Brain microvascular endothelial cell (primary cell): Measurements from ENCODE around the gene PRTFDC1.
"Not testable (repeated sequence)": the region's sequence is repeated elsewhere in the genome, so short reads cannot be mapped to it uniquely, and the experiment has no call there.

ENCODE experiments used
- DNase-seq: peaks from one replicate; pipeline ENCODE4 v3.0.0-alpha.2; 2020
- H3K27ac ChIP-seq: fragments of 250-450 bp; sonication (Bioruptor Pico); 2 replicates; pipeline ENCODE4 v1.5.1; 2020; ENCODE audit warnings: mild to moderate bottlenecking, moderate library complexity
- H3K27me3 ChIP-seq: fragments of 250-450 bp; sonication (Bioruptor Pico); replicated peaks from 2 replicates; pipeline ENCODE4 v1.5.1; 2020; ENCODE audit warnings: mild to moderate bottlenecking
- H3K36me3 ChIP-seq: fragments of 250-450 bp; sonication (Bioruptor Pico); replicated peaks from 2 replicates; pipeline ENCODE4 v1.5.1; 2020; ENCODE audit warnings: mild to moderate bottlenecking
- H3K4me3 ChIP-seq: 2 replicates; pipeline ENCODE4 v1.5.1; 2011; ENCODE audit warnings: low read depth, mild to moderate bottlenecking, control low read depth, low read length, moderate library complexity
- in situ Hi-C: cut with HindIII; loops from 2 replicates; pipeline ENCODE4 v1.10.0; 2017; ENCODE audit warnings: low sequenced_read_pairs, low pct_ligation_motif_present
- TF ChIP-seq, protein P1 (sequence below): IDR thresholded peaks from 2 replicates; pipeline ENCODE4 v1.5.1; 2011; ENCODE audit warnings: low read depth, mild to moderate bottlenecking, moderate library complexity, low read length, control low read depth, inconsistent platforms; ENCODE audit errors: missing control alignments

The PRTFDC1 gene

DNA sequence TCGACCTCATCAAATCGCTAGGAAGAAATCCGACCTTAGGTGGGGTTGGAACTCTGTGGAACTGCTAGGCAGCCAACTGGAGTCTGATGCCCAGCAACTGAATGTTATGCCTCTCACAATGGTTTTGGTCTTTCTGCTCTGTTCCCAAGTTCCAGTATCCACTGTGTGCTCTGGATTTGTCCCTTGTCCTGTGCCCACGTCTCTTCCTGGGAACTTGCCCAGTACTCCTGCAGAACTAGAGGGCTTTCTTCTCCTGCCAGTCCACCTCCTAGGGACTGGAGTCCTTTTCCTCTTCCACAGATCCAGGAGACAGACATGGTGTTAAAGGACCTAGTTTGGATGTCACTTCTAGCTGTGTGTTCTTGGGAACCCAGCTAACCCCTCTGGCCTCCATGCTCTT, 26.6 kb downstream of the PRTFDC1 start:
- Histone ChIP-seq H3K27me3 (no peaks in the 10 kb centered on the region), H3K27ac (no peak overlapping the region), H3K4me3 (no peak overlapping the region), H3K36me3 (no peaks in the 10 kb centered on the region)
- TF ChIP-seq, protein P1, sequence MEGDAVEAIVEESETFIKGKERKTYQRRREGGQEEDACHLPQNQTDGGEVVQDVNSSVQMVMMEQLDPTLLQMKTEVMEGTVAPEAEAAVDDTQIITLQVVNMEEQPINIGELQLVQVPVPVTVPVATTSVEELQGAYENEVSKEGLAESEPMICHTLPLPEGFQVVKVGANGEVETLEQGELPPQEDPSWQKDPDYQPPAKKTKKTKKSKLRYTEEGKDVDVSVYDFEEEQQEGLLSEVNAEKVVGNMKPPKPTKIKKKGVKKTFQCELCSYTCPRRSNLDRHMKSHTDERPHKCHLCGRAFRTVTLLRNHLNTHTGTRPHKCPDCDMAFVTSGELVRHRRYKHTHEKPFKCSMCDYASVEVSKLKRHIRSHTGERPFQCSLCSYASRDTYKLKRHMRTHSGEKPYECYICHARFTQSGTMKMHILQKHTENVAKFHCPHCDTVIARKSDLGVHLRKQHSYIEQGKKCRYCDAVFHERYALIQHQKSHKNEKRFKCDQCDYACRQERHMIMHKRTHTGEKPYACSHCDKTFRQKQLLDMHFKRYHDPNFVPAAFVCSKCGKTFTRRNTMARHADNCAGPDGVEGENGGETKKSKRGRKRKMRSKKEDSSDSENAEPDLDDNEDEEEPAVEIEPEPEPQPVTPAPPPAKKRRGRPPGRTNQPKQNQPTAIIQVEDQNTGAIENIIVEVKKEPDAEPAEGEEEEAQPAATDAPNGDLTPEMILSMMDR = no peak
- DNase-seq = no peak
- in situ Hi-C loops = no loop called here

DNA sequence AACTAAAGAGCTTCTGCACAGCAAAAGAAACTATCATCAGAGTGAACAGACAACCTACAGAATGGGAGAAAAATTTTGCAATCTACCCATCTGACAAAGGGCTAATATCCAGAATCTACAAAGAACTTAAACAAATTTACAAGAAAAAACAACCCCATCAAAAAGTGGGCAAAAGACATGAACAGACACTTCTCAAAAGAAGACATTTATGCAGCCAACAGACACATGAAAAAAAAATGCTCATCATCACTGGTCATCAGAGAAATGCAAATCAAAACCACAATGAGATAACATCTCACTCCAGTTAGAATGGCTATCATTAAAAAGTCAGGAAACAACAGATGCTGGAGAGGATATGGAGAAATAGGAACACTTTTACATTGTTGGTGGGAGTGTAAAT, 27.9 kb downstream of the PRTFDC1 start:
- in situ Hi-C loops, H3K27me3 ChIP-seq, H3K36me3 ChIP-seq, H3K27ac ChIP-seq, H3K4me3 ChIP-seq, DNase-seq: not testable (repeated sequence)

DNA sequence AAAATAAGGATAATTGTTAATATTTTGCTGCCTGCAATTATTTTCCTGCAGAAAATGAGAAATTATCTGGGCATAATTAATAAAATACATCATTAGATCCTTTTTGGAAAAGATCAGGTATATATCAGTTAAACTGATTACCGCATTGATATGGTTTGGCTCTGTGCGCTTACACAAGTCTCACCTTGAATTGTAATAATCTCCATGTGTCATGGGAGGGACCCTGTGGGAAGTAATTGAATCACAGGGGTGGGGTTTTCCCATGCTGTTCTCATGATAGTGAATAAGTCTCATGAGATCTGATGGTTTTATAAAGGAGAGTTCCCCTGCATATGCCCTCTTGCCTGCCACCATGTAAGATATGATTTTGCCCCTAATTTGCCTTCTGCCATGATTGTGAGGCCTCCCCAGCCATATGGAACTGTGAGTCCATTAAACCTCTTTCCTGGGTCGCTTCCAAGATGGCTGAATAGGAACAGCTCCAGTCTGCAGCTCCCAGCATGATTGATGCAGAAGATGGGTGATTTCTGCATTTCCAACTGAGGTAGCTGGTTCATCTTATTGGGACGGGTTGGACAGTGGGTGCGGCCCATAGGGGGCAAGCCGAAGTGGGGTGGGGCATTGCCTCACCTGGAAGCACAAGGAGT, 30.1 kb downstream of the PRTFDC1 start:
- H3K36me3 ChIP-seq, H3K27me3 ChIP-seq, in situ Hi-C loops, H3K4me3 ChIP-seq, DNase-seq: not testable (repeated sequence)
- peak overlapping the region; percentile 86 for H3K27ac ChIP-seq

DNA sequence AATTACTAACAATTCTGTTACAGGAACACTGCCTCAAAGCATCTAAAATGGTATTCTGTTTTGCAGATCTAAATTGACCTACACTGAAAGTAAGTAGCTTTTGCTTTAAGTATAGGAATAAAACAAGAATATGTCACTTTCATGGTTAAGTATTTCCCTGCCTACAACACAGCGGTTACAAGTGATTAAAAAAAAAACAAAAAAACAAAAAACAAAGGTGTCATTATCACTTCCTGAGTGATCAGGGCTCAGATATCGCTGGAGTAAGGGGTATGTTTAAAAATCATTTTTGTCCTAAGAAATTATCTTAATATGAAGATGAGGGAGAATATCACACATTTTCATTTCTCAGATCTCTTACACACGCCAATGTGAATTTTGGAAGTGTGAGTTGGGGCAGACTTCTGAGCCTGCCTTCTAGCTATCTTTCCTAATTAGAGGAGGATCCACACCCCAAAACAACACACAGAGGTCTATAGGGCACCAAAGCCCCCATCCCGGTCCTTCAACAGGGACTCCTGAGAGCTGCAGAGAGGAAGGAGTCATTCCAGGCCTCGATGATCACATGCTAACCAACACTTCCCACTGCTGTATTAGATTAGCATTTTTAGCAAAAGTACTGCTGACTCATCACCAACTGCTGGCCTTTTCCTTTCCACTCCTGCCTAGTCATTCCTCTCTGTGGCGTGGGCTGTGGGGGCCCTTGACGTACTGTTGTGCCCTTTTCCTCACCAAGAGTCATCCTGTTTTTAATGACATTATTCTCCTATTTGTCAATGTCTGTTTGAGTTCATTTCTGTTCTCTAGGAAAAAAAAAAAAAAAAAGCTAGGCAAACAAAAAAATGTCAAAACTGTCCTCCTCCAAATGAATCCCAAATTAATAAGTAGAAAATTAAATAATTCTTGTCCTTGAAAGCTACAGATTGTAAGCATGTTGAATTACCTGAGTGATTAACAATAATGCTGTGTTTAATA, 31.2 kb downstream of the PRTFDC1 start:
- Histone ChIP-seq H3K4me3 (no peak overlapping the region), H3K36me3 (no peaks in the 10 kb centered on the region), H3K27me3 (no peaks in the 10 kb centered on the region), H3K27ac (peak overlapping the region; percentile 86)
- TF ChIP-seq, protein P1 = no peak
- in situ Hi-C loops = no loop called here
- DNase-seq = peak; percentile 97

DNA sequence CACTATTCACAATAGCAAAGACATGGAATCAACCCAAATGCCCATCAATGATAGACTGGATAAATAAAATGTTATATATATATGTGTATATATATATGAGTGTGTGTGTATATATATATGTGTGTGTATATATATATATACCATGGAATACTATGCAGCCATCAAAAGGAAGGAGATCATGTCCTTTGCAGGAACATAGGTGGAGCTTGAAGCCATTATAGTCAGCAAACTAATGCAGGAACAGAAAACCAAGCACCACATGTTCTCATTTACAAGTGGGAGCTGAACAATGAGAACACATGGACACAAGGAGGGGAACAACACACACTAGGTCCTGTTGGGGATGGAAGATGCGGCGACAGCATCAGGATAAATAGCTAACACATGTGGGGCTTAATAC, 32.2 kb downstream of the PRTFDC1 start:
- H3K27ac ChIP-seq, DNase-seq, H3K27me3 ChIP-seq, in situ Hi-C loops, H3K36me3 ChIP-seq, H3K4me3 ChIP-seq: not testable (repeated sequence)

DNA sequence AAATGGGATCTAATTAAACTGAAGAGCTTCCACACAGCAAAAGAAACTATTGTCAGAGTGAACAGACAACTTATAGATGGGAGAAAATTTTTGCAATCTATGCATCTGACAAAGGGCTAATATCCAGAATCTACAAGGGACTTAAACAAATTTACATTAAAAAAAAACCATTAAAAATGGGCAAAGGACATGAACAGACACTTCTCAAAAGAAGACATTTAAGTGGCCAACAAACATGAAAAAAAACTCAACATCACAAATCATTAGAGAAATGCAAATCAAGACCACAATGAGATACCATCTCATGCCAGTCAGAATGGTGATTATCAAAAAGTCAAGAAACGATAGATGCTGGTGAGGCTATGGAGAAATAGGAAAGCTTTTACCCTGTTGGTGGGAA, 32.8 kb downstream of the PRTFDC1 start:
- H3K36me3 ChIP-seq = not testable (repeated sequence)

DNA sequence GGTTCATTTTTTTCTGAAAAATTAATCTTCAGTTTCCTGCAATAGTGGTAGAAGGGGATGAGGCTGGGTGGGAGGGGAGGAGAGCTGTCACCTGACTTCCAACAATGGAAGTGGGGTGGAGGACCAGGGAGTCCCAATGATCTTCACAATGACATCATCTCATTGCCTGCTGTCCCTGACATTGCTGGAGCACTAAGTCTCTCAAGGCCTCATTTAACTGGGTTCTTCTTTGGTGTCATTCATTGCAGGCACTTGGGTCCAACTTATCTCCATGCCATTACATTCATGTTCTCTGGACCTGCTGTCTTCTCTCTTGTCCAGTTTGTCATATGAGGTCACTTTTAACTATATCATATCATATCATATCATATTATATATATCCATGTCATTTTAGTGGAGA, 34.4 kb downstream of the PRTFDC1 start:
- H3K27me3 ChIP-seq = no peaks in the 10 kb centered on the region
- H3K4me3 ChIP-seq = no peak overlapping the region
- no peak for DNase-seq
- TF ChIP-seq, protein P1 = no peak
- no peaks in the 10 kb centered on the region for H3K36me3 ChIP-seq
- in situ Hi-C loops = no loop called here
- H3K27ac ChIP-seq = no peak overlapping the region

More for the DNA sequence above, 32.8 kb downstream of the PRTFDC1 start:
- in situ Hi-C loops, DNase-seq, H3K27me3 ChIP-seq, H3K4me3 ChIP-seq, H3K27ac ChIP-seq: not testable (repeated sequence)
